SK-N-SH treated with all-trans-retinoic acid at 6 μM for 48 hours (cell line): ENCODE results near the gene SERHL2.
"Not testable (repeated sequence)": the region's sequence is repeated elsewhere in the genome, so short reads cannot be mapped to it uniquely, and the experiment has no call there.

Experiments used
- ATAC-seq: fragments of 200-7000 bp; cut with Tn5 transposase; 3 replicates; pipeline ENCODE4 v1.9.1; 2020; ENCODE audit warnings: mild to moderate bottlenecking, moderate library complexity
- ARNTL ChIP-seq: fragments of 450-650 bp; formaldehyde crosslinking; IDR thresholded peaks from 2 replicates; pipeline ENCODE4 v1.5.0; 2020; ENCODE audit warnings: low read depth, mild to moderate bottlenecking, moderate library complexity, borderline replicate concordance
- BACH2 ChIP-seq: fragments of 250-450 bp; sonication (Bioruptor Pico); IDR thresholded peaks from 2 replicates; pipeline ENCODE4 v1.9.0; 2021; ENCODE audit warnings: mild to moderate bottlenecking, borderline replicate concordance
- CSDC2 ChIP-seq: fragments of 250-450 bp; sonication (Bioruptor Pico); IDR thresholded peaks from 2 replicates; pipeline ENCODE4 v1.5.0; 2020; ENCODE audit warnings: mild to moderate bottlenecking, moderate library complexity
- ESRRG ChIP-seq: fragments of 250-450 bp; sonication (Bioruptor Pico); IDR thresholded peaks from 2 replicates; pipeline ENCODE4 v1.6.1; 2021; ENCODE audit warnings: mild to moderate bottlenecking
- GLIS3 ChIP-seq: fragments of 250-450 bp; sonication (Bioruptor Pico); IDR thresholded peaks from 2 replicates; pipeline ENCODE4 v1.5.0; 2020; ENCODE audit warnings: mild to moderate bottlenecking, moderate library complexity
- ISL1 ChIP-seq: fragments of 250-450 bp; sonication (Bioruptor Pico); IDR thresholded peaks from 2 replicates; pipeline ENCODE4 v2.1.2; 2022; ENCODE audit warnings: mild to moderate bottlenecking, moderate library complexity
- OSR1 ChIP-seq: fragments of 250-450 bp; sonication (Bioruptor Pico); IDR thresholded peaks from 2 replicates; pipeline ENCODE4 v1.8.0; 2022; ENCODE audit warnings: moderate library complexity, mild to moderate bottlenecking, inconsistent platforms
- RARB ChIP-seq: fragments of 250-450 bp; sonication (Bioruptor Pico); IDR thresholded peaks from 2 replicates; pipeline ENCODE4 v1.8.0; 2021; ENCODE audit warnings: mild to moderate bottlenecking, moderate library complexity
- SNAI2 ChIP-seq: fragments of 250-450 bp; sonication (Bioruptor Pico); IDR thresholded peaks from 2 replicates; pipeline ENCODE4 v1.5.0; 2020; ENCODE audit warnings: mild to moderate bottlenecking, moderate library complexity
- TCF4 ChIP-seq: fragments of 250-450 bp; sonication (Bioruptor Pico); IDR thresholded peaks from 2 replicates; pipeline ENCODE4 v1.8.0; 2021; ENCODE audit warnings: mild to moderate bottlenecking, moderate library complexity, borderline replicate concordance
- TOX ChIP-seq: fragments of 250-450 bp; sonication (Bioruptor Pico); IDR thresholded peaks from 2 replicates; pipeline ENCODE4 v1.8.0; 2021; ENCODE audit warnings: mild to moderate bottlenecking, moderate library complexity, borderline replicate concordance
- ZC3H10 ChIP-seq: fragments of 250-450 bp; sonication (Bioruptor Pico); IDR thresholded peaks from 2 replicates; pipeline ENCODE4 v1.5.1; 2021; ENCODE audit warnings: mild to moderate bottlenecking, moderate library complexity
- ZNF565 ChIP-seq: fragments of 450-650 bp; formaldehyde crosslinking; conservative IDR thresholded peaks from 2 replicates; pipeline ENCODE4 v1.5.0; 2020; ENCODE audit warnings: low read depth, mild to moderate bottlenecking, moderate library complexity
- TF ChIP-seq, protein P1 (sequence below): fragments of 250-450 bp; sonication (Bioruptor Pico); IDR thresholded peaks from 2 replicates; pipeline ENCODE4 v1.5.1; 2020; ENCODE audit warnings: low read depth, mild to moderate bottlenecking, moderate library complexity
- TF ChIP-seq, protein P2 (sequence below): fragments of 250-450 bp; sonication (Bioruptor Pico); IDR thresholded peaks from 2 replicates; pipeline ENCODE4 v1.8.0; 2020; ENCODE audit warnings: mild to moderate bottlenecking, moderate library complexity, borderline replicate concordance
- TF ChIP-seq, protein P3 (sequence below): fragments of 250-450 bp; sonication (Bioruptor Pico); IDR thresholded peaks from 2 replicates; pipeline ENCODE4 v1.5.0; 2020; ENCODE audit warnings: mild to moderate bottlenecking, moderate library complexity
- TF ChIP-seq, protein P4 (sequence below): fragments of 250-450 bp; sonication (Bioruptor Pico); IDR thresholded peaks from 2 replicates; pipeline ENCODE4 v1.8.0; 2021; ENCODE audit warnings: low read depth, mild to moderate bottlenecking, moderate library complexity, borderline replicate concordance
- TF ChIP-seq, protein P5 (sequence below): fragments of 250-450 bp; sonication (Bioruptor Pico); IDR thresholded peaks from 2 replicates; pipeline ENCODE4 v1.5.1; 2021; ENCODE audit warnings: mild to moderate bottlenecking, moderate library complexity

SERHL2 gene, protein sequence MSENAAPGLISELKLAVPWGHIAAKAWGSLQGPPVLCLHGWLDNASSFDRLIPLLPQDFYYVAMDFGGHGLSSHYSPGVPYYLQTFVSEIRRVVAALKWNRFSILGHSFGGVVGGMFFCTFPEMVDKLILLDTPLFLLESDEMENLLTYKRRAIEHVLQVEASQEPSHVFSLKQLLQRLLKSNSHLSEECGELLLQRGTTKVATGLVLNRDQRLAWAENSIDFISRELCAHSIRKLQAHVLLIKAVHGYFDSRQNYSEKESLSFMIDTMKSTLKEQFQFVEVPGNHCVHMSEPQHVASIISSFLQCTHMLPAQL

DNA sequence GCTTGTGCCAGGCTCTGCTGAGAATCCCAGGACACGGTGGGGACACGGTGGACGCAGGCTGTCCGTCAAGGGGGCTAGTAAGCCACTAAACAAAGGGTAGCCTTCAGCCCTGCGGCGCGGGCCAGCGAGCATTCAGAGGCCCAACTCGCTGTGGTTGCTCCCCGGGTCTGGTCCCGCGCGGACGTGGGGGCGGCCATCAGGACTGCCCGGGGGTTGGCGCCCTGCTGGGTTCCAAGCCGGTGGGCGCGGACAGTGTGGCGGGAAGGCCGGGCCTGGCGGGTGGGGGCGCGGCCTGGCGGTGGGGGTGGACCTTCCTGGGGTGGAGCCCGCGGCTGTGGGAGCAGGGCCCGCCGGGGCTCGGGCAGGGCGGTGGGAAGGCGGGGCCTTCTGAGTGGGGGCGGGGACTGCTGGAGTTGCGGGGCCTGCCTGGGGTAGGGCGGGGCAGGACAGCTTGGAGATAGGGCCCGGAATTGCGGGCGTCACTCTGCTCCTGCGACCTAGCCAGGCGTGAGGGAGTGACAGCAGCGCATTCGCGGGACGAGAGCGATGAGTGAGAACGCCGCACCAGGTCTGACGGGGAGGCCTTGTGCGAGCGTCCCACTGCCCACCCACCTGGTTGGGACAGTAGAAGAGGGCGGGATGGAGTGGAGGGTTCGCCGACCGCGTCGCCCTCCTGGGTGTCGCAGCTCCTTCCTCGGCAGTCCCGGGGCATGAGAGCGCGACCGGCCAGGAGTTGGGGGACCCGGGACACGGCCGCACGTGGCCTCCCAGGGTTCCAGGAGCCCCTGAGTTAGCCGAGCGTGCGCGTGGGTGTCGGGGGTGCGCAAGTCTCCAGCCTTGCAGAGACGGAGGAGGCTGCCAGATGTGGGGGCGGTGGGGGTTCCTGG, at the start of gene SERHL2:
TSS of gene SERHL2 (plus strand) at position 482 of the 887 bp plus-strand sequence. CDS start at position 547, 65 bp downstream.
- TF ChIP-seq OSR1 (CRISPR knock-in tag) (no peak), TOX (CRISPR knock-in tag) (no peak), RARB (CRISPR knock-in tag) (no peak), GLIS3 (CRISPR knock-in tag) (no peak), ZC3H10 (CRISPR knock-in tag) (no peak), ZNF565 (CRISPR knock-in tag) (no peak), BACH2 (CRISPR knock-in tag) (no peak), SNAI2 (no peak), ARNTL (no peak), ISL1 (CRISPR knock-in tag) (no peak)
- TF ChIP-seq, protein P1, sequence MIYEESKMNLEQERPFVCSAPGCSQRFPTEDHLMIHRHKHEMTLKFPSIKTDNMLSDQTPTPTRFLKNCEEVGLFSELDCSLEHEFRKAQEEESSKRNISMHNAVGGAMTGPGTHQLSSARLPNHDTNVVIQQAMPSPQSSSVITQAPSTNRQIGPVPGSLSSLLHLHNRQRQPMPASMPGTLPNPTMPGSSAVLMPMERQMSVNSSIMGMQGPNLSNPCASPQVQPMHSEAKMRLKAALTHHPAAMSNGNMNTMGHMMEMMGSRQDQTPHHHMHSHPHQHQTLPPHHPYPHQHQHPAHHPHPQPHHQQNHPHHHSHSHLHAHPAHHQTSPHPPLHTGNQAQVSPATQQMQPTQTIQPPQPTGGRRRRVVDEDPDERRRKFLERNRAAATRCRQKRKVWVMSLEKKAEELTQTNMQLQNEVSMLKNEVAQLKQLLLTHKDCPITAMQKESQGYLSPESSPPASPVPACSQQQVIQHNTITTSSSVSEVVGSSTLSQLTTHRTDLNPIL (CRISPR knock-in tag), result no peak
- TF ChIP-seq, protein P2, sequence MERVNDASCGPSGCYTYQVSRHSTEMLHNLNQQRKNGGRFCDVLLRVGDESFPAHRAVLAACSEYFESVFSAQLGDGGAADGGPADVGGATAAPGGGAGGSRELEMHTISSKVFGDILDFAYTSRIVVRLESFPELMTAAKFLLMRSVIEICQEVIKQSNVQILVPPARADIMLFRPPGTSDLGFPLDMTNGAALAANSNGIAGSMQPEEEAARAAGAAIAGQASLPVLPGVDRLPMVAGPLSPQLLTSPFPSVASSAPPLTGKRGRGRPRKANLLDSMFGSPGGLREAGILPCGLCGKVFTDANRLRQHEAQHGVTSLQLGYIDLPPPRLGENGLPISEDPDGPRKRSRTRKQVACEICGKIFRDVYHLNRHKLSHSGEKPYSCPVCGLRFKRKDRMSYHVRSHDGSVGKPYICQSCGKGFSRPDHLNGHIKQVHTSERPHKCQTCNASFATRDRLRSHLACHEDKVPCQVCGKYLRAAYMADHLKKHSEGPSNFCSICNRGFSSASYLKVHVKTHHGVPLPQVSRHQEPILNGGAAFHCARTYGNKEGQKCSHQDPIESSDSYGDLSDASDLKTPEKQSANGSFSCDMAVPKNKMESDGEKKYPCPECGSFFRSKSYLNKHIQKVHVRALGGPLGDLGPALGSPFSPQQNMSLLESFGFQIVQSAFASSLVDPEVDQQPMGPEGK (CRISPR knock-in tag), result no peak
- TF ChIP-seq, protein P3, sequence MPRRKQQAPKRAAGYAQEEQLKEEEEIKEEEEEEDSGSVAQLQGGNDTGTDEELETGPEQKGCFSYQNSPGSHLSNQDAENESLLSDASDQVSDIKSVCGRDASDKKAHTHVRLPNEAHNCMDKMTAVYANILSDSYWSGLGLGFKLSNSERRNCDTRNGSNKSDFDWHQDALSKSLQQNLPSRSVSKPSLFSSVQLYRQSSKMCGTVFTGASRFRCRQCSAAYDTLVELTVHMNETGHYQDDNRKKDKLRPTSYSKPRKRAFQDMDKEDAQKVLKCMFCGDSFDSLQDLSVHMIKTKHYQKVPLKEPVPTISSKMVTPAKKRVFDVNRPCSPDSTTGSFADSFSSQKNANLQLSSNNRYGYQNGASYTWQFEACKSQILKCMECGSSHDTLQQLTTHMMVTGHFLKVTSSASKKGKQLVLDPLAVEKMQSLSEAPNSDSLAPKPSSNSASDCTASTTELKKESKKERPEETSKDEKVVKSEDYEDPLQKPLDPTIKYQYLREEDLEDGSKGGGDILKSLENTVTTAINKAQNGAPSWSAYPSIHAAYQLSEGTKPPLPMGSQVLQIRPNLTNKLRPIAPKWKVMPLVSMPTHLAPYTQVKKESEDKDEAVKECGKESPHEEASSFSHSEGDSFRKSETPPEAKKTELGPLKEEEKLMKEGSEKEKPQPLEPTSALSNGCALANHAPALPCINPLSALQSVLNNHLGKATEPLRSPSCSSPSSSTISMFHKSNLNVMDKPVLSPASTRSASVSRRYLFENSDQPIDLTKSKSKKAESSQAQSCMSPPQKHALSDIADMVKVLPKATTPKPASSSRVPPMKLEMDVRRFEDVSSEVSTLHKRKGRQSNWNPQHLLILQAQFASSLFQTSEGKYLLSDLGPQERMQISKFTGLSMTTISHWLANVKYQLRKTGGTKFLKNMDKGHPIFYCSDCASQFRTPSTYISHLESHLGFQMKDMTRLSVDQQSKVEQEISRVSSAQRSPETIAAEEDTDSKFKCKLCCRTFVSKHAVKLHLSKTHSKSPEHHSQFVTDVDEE, result no peak
- peak; percentile 96 for ATAC-seq

DNA sequence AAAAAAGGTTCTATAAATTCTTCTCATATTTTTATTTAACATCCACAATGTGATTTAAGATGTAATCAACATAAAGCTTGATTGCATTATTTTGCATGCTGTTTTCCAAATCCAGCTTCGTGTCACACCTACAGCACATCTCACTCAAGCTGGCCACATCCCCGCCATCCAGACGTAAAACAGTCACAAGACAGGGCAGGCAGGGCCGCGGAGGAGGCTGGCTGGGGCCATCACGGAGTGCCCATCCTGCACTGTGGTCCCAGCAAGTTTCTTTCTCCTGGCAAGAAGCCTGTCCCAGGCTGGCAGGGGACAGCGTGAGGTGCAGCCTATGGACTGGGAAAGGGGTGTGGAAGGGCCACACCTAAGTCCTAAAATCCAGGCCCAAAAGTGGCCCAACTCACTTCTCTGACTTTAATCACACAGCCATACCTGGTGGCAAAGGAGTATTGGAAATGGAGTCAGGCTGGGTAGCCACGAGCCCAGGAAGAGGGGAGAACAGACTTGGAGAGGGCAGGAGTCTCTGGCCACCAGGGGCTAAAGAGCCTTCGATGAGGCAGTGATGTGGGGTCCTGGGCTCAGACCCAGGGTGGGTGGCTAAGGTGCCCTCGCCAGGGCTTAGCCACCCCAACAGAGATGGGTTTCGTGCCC, 45.3 kb upstream of the SERHL2 start:
- ATAC-seq, result peak; percentile 23; the same call in 2 of the 3 replicates

DNA sequence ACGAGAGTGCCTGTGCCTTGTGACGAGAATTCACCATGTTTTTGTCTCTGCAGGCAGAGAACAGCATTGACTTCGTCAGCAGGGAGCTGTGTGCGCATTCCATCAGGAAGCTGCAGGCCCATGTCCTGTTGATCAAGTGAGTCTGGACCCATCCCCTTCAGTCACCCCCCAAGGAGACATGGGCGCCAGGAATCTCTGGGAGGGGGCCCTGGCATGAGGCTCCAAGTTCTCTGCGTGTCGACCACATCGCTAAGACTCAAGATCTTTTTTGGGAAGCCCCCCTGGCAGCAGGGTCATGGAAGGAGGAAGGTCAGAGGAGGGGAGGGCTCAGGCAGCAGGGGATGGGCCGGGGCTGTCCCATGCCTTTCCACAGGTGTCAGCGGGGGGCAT, 44.8 kb upstream of the SERHL2 start:
- not testable (repeated sequence) for ATAC-seq

DNA sequence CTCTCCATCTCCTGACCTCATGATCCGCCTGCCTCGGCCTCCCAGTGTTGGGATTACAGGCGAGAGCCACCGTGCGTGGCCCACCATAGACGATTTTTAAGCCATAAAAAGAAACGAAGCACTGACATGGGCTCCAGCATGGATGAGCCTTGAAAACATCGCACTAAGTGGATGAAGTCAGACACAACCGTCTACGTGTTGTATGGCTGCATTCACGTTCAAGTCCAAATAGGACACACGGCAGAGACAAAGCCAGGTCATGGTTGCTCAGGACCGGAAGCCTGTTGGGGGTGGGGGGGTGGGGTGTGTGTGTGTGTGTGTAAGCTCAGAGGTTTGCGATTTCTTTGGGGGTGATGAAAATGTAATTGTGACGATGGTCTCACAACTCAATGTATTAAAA, 44.2 kb upstream of the SERHL2 start:
- no peak for ATAC-seq
- no peak for TF ChIP-seq CSDC2 (CRISPR knock-in tag)
- TF ChIP-seq, protein P4, sequence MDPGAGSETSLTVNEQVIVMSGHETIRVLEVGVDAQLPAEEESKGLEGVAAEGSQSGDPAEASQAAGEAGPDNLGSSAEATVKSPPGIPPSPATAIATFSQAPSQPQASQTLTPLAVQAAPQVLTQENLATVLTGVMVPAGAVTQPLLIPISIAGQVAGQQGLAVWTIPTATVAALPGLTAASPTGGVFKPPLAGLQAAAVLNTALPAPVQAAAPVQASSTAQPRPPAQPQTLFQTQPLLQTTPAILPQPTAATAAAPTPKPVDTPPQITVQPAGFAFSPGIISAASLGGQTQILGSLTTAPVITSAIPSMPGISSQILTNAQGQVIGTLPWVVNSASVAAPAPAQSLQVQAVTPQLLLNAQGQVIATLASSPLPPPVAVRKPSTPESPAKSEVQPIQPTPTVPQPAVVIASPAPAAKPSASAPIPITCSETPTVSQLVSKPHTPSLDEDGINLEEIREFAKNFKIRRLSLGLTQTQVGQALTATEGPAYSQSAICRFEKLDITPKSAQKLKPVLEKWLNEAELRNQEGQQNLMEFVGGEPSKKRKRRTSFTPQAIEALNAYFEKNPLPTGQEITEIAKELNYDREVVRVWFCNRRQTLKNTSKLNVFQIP (CRISPR knock-in tag), result no peak
- no peak for TF ChIP-seq ESRRG (CRISPR knock-in tag)
- TF ChIP-seq ZNF565 (CRISPR knock-in tag), result no peak
- no peak for TF ChIP-seq ISL1 (CRISPR knock-in tag)
- TF ChIP-seq, protein P3, result no peak
- no peak for TF ChIP-seq RARB (CRISPR knock-in tag)
- TF ChIP-seq TOX (CRISPR knock-in tag), result no peak
- TF ChIP-seq, protein P2 (CRISPR knock-in tag), result no peak
- no peak for TF ChIP-seq TCF4
- TF ChIP-seq, protein P5, sequence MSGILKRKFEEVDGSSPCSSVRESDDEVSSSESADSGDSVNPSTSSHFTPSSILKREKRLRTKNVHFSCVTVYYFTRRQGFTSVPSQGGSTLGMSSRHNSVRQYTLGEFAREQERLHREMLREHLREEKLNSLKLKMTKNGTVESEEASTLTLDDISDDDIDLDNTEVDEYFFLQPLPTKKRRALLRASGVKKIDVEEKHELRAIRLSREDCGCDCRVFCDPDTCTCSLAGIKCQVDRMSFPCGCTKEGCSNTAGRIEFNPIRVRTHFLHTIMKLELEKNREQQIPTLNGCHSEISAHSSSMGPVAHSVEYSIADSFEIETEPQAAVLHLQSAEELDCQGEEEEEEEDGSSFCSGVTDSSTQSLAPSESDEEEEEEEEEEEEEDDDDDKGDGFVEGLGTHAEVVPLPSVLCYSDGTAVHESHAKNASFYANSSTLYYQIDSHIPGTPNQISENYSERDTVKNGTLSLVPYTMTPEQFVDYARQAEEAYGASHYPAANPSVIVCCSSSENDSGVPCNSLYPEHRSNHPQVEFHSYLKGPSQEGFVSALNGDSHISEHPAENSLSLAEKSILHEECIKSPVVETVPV (CRISPR knock-in tag), result no peak
- no peak for TF ChIP-seq BACH2 (CRISPR knock-in tag)
- no peak for TF ChIP-seq ARNTL
